Hepatocyte (in vitro differentiated cells): Measurements from ENCODE around the gene MCRIP2.

Experiments used
- CTCF ChIP-seq: fragments of 200-600 bp; sonication (generic); IDR thresholded peaks from 2 replicates; pipeline ENCODE4 v1.5.1; 2016; ENCODE audit warnings: antibody characterized with exemption, mild to moderate bottlenecking; ENCODE audit not compliant: poor library complexity
- EZH2 ChIP-seq: fragments of 200-600 bp; sonication (generic); IDR thresholded peaks from 2 replicates; pipeline ENCODE4 v1.6.1; 2016; ENCODE audit warnings: antibody characterized with exemption, mild to moderate bottlenecking, borderline replicate concordance
- EZH2phosphoT487 ChIP-seq: fragments of 200-600 bp; sonication (generic); IDR thresholded peaks from one replicate; pipeline ENCODE4 v1.6.1; 2018; ENCODE audit warnings: antibody characterized with exemption, mild to moderate bottlenecking, low read depth, moderate library complexity; ENCODE audit not compliant: unreplicated experiment, severe bottlenecking

GRCh38 chr16:638034-638543 lies 3.5 kb upstream of the MCRIP2 start:
- TF ChIP-seq CTCF (no peak), EZH2phosphoT487 (no peak), EZH2 (no peak)
